H7 (cell line): ENCODE data around the gene TCEAL3. TPM values are rescaled to one million over a fixed set of nuclear protein-coding genes. Genes with fewer than 3 reads are reported as not detected.

Source experiments
- total RNA-seq: library from RNA; depleted of rRNA; stranded (reverse); fragments of >200 nt; shearing (Covaris generic); gene quantifications from 2 replicates; pipeline ENCODE4 v1.2.3, GENCODE V29; 2014; rRNA removed

TCEAL3 gene
- total RNA-seq, 1 experiment from 2014 or later: 3.5 TPM

Other genes with a start within 250 kb of the TCEAL3 start
- gene BEX3, start 231.4 kb upstream of the TCEAL3 start, total RNA-seq: 694 and 703 TPM in 2 replicates
- gene RAB40A, start 88.5 kb upstream of the TCEAL3 start, total RNA-seq: 0.10 and 0.52 TPM in 2 replicates
- gene TCEAL4, start 22.4 kb upstream of the TCEAL3 start, total RNA-seq: 15.5 and 23.8 TPM in 2 replicates
- gene TCEAL1, start 21.0 kb downstream of the TCEAL3 start, total RNA-seq: 9.2 and 10.3 TPM in 2 replicates
- 566 and 659 TPM in 2 replicates for gene MORF4L2, start 78.7 kb downstream of the TCEAL3 start, total RNA-seq
- gene TMEM31, start 102.9 kb downstream of the TCEAL3 start, total RNA-seq: 0.28 TPM in 1 of 2 replicates, not detected in the other
- gene PLP1, start 168.9 kb downstream of the TCEAL3 start, total RNA-seq: 59.4 and 60.7 TPM in 2 replicates
- gene RAB9B, start 224.3 kb downstream of the TCEAL3 start, total RNA-seq: 0.30 and 0.48 TPM in 2 replicates